Psoas muscle (tissue), 8 donors: ENCODE data around the gene C2CD2. TPM values are rescaled to one million over a fixed set of nuclear protein-coding genes. Genes with fewer than 3 reads are reported as not detected.

Experiments
- ATAC-seq, 4 donors: fragments of 200-7000 bp; cut with Tn5 transposase; one replicate each; pipeline ENCODE4 v1.9.1; 2020; ENCODE audit warnings: moderate library complexity in 3 of 4, mild to moderate bottlenecking in 2 of 4
- DNase-seq, 2 donors: peaks; one replicate each; pipeline ENCODE4 v3.0.0-alpha.2; 2020
- H3K27ac ChIP-seq: fragments of 200-600 bp; one replicate; pipeline ENCODE4 v1.8.0; 2022
- H3K27me3 ChIP-seq, 3 donors: fragments of 200-600 bp in 1 of 3; one replicate each; pipeline versions ENCODE4 v1.6.1 to v1.8.0; 2013 to 2022; ENCODE audit warnings: low read length in 2 of 3, mild to moderate bottlenecking in 2 of 3, moderate library complexity in 1 of 3; ENCODE audit not compliant: insufficient read depth in 3 of 3
- H3K36me3 ChIP-seq, 2 donors: fragments of 200-600 bp in 1 of 2; one replicate each; pipeline versions ENCODE4 v1.6.1 to v1.8.0; 2013 to 2022; ENCODE audit warnings: low read depth in 1 of 2, mild to moderate bottlenecking in 1 of 2, moderate library complexity in 1 of 2; ENCODE audit not compliant: insufficient read depth in 1 of 2
- H3K4me1 ChIP-seq: fragments of 200-600 bp; one replicate; pipeline ENCODE4 v1.8.0; 2022
- H3K4me3 ChIP-seq: fragments of 200-600 bp; one replicate; pipeline ENCODE4 v1.8.0; 2022; ENCODE audit warnings: mild to moderate bottlenecking
- H3K9me3 ChIP-seq: fragments of 200-600 bp; one replicate; pipeline ENCODE4 v1.8.0; 2022
- WGBS, 3 donors: extraction: QIAGEN DNeasy Blood & Tissue Kit; methylation state at CpG; one replicate each; pipeline versions ENCODE4 v1.1.6 to v1.1.7; 2013; 5-methylcytosine and 5-hydroxymethylcytosine counted together
- intact Hi-C, 2 donors: fragments of 100-400 bp; cut with DNase I; formaldehyde crosslinking; loops; one replicate each; pipeline versions ENCODE4 v1.11.0 to v1.14.2; 2022
- polyA plus RNA-seq, 3 donors: library from polyadenylated mRNA; stranded (reverse); fragments of 200-250 nt; gene quantifications; one replicate each; pipeline ENCODE4 v1.2.3, GENCODE V29; 2013
- total RNA-seq, 4 donors: library from RNA; stranded (reverse); fragmentation: NEBNext Ultra II Directional in 2 of 4; extraction: Animal tissue kit (Norgen Biotek cat#: 25700) in 2 of 4; gene quantifications; one replicate each; pipeline versions ENCODE4 v1.2.1 to v1.2.4, GENCODE V29; 2021 to 2023
- TF ChIP-seq, protein P1 (sequence below): fragments of 200-600 bp; IDR thresholded peaks from one replicate; pipeline ENCODE4 v1.8.0; 2022; ENCODE audit warnings: antibody characterized with exemption
- donor health status: healthy with polysubstance abuse.
- donor health status: DM: no; HTN: no; CAD: no; lungs with moderate emphysema.
- donor health status: Bipolar disorder and iron deficiency.
- donor health status: healthy.
- donor health status: DM: yes; HTN: yes; CAD: no.
- donor health status: DM: no; HTN: no; CAD: no.
- donor health status: DM: no; HTN: no; CAD: no.
- donor health status: DM: yes; HTN: yes; CAD: no.

The C2CD2 gene
- total and polyA plus RNA-seq, 7 donors = 1.6 to 6.6 (median 3.2) TPM

DNA sequence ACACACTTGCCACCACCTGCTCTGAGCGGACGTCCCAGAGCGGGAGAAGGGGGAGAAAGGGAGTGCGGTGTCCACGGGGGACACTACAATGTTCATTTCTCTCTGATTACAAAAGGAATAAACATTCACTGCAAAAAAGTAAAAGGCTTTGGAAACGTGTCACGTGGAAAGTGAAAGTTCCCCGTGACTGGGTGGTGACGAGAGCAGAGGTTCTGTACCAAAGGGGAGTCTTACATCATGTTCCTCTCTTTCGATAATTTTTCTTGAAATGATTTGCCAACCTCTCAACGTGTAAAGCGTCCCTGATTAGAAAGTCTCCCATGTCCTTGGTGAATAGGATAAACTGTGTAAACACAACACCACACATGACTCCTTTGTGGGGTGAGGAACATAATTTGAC lies 52.7 kb downstream of the C2CD2 start:
- 77 to 85% (median 80%) methylated on average over 12 of the region's 12 CpGs for WGBS, 3 donors
- no peak overlapping the region for H3K27ac ChIP-seq
- no peak overlapping the region for H3K4me3 ChIP-seq
- intact Hi-C loops = no loop called here
- H3K36me3 ChIP-seq = peaks cover 0 to 28% of the 10 kb centered on the region in 2 donors
- DNase-seq (no peak), ATAC-seq (no peak)
- H3K27me3 ChIP-seq = no peaks in the 10 kb centered on the region
- no peaks in the 10 kb centered on the region for H3K4me1 ChIP-seq
- no peaks in the 10 kb centered on the region for H3K9me3 ChIP-seq
- TF ChIP-seq, protein P1, sequence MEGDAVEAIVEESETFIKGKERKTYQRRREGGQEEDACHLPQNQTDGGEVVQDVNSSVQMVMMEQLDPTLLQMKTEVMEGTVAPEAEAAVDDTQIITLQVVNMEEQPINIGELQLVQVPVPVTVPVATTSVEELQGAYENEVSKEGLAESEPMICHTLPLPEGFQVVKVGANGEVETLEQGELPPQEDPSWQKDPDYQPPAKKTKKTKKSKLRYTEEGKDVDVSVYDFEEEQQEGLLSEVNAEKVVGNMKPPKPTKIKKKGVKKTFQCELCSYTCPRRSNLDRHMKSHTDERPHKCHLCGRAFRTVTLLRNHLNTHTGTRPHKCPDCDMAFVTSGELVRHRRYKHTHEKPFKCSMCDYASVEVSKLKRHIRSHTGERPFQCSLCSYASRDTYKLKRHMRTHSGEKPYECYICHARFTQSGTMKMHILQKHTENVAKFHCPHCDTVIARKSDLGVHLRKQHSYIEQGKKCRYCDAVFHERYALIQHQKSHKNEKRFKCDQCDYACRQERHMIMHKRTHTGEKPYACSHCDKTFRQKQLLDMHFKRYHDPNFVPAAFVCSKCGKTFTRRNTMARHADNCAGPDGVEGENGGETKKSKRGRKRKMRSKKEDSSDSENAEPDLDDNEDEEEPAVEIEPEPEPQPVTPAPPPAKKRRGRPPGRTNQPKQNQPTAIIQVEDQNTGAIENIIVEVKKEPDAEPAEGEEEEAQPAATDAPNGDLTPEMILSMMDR = no peak

DNA sequence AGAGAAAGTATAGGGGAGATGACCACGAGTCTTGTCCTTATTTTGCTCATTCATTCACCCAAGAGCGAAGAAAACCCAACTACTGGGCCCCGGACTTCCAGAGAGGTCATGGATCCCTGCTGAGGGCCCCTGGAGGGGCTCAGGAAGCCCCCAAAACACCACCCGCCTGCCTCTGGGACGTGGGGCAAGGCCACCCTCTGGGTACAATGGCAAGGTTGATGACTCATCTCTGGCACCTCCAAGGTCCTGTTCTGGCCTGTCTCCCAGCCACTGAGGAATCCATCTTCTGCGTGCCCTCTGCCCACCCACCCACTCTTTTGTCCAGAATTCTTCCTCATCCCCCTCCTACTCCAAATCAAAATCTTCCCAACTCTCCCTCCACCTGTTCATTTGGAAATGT lies 53.4 kb downstream of the C2CD2 start:
- TF ChIP-seq, protein P1 = no peak
- ATAC-seq (no peak), DNase-seq (no peak)
- WGBS, 3 donors = 81 to 87% (median 82%) methylated on average over 6 of the region's 6 CpGs
- peaks cover 0 to 24% of the 10 kb centered on the region in 2 donors for H3K36me3 ChIP-seq
- intact Hi-C loops = no loop called here
- H3K4me1 ChIP-seq = no peaks in the 10 kb centered on the region
- H3K27ac ChIP-seq = no peak overlapping the region
- H3K9me3 ChIP-seq = no peaks in the 10 kb centered on the region
- no peak overlapping the region for H3K4me3 ChIP-seq
- no peaks in the 10 kb centered on the region for H3K27me3 ChIP-seq

DNA sequence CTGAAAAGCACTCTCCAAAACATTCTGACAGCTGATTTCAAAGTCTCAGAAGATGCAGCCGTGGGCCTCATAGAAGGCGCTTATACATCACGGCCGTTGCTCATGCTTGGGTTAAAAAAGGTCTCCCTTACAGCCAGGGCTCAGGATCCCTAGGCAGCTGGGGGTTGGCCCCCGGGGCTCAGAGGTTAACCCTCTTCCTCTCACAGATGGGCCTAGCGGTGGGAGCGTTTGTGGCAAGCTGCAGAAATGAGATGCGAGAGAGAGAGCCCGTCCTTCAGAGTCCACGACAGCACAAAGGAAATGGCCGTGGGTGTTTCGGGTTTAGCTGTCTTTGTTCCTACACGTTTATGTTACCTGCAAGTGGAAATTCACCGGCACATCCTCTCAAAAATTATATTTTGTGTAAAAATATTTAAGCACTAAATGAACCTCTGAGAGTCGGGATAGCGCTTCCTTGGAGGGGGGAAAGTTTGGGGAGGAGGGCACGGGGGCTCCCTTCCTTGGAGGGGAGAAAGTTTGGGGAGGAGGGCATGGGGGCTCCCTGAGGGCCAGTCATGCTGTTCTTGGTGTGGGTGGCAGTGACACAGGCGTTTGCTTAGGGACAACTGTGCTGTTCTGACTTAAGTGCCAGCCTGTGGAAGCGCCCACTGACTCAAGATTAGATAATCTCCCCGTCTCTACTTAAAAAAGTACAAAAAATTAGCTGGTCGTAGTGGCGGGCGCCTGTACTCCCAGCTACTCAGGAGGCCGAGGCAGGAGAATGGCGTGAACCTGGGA lies 54.2 kb downstream of the C2CD2 start:
- WGBS, 3 donors = 86 to 88% (median 86%) methylated on average over 24 to 25 of the region's 25 CpGs
- no peak for DNase-seq
- no peaks in the 10 kb centered on the region for H3K9me3 ChIP-seq
- H3K4me1 ChIP-seq = no peaks in the 10 kb centered on the region
- H3K27ac ChIP-seq = no peak overlapping the region
- TF ChIP-seq, protein P1 = no peak
- H3K4me3 ChIP-seq = no peak overlapping the region
- peaks cover 0 to 22% of the 10 kb centered on the region in 2 donors for H3K36me3 ChIP-seq
- no peak for ATAC-seq
- H3K27me3 ChIP-seq = no peaks in the 10 kb centered on the region
- intact Hi-C loops = no loop called here

DNA sequence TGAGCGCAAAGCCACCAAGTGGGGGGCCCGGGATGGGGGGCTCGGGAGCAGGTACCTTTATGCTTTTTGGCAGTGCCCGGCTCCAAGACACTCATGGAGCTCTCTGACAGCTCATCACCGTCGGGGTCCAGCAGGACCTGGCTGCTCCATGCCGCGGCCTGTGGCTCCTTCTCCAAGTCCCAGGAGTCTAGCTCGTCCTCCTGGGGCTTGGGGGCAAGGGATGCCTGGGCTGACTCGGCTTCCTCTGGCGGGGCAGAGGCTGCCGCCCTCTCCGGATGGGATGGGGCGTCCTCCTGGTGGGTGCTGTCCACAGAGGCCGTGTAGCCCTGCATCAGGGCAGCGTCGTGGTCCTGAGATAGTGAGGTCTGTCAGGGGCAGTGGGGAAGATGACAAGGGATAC lies 54.8 kb downstream of the C2CD2 start:
- DNase-seq = no peak

More for the DNA sequence above, 54.8 kb downstream of the C2CD2 start:
- WGBS, 3 donors = 92 to 95% (median 92%) methylated on average over 16 to 17 of the region's 17 CpGs
- Histone ChIP-seq H3K4me1 (no peaks in the 10 kb centered on the region), H3K4me3 (no peak overlapping the region), H3K9me3 (no peaks in the 10 kb centered on the region), H3K36me3 (peaks cover 0 to 22% of the 10 kb centered on the region in 2 donors), H3K27ac (no peak overlapping the region), H3K27me3 (no peaks in the 10 kb centered on the region)
- no peak for ATAC-seq
- intact Hi-C loops = no loop called here
- TF ChIP-seq, protein P1 = no peak
